NB4 (cell line): ENCODE measurements around the gene GNA12.

Experiments
- DNase-seq: peaks from one replicate; pipeline ENCODE4 v3.0.0; 2010; ENCODE audit warnings: low read depth
- H3K4me3 ChIP-seq: one replicate; pipeline ENCODE4 v1.5.1; 2011; ENCODE audit warnings: mild to moderate bottlenecking, low read depth, low read length, moderate library complexity
- MYC ChIP-seq: IDR thresholded peaks from 2 replicates; pipeline ENCODE4 v1.6.1; 2011; ENCODE audit warnings: low read depth, low read length
- POLR2A ChIP-seq: IDR thresholded peaks from 2 replicates; pipeline ENCODE4 v1.6.1; 2011; ENCODE audit warnings: mild to moderate bottlenecking; ENCODE audit not compliant: insufficient read length; ENCODE audit errors: extremely low read depth
- TF ChIP-seq, protein P1 (sequence below): IDR thresholded peaks from one replicate; pipeline ENCODE4 v1.5.1; 2012; ENCODE audit warnings: low read depth, low read length
- TF ChIP-seq, protein P2 (sequence below): IDR thresholded peaks from 2 replicates; pipeline ENCODE4 v1.6.1; 2011; ENCODE audit warnings: low read depth, low read length

GNA12 gene, protein sequence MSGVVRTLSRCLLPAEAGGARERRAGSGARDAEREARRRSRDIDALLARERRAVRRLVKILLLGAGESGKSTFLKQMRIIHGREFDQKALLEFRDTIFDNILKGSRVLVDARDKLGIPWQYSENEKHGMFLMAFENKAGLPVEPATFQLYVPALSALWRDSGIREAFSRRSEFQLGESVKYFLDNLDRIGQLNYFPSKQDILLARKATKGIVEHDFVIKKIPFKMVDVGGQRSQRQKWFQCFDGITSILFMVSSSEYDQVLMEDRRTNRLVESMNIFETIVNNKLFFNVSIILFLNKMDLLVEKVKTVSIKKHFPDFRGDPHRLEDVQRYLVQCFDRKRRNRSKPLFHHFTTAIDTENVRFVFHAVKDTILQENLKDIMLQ

DNA sequence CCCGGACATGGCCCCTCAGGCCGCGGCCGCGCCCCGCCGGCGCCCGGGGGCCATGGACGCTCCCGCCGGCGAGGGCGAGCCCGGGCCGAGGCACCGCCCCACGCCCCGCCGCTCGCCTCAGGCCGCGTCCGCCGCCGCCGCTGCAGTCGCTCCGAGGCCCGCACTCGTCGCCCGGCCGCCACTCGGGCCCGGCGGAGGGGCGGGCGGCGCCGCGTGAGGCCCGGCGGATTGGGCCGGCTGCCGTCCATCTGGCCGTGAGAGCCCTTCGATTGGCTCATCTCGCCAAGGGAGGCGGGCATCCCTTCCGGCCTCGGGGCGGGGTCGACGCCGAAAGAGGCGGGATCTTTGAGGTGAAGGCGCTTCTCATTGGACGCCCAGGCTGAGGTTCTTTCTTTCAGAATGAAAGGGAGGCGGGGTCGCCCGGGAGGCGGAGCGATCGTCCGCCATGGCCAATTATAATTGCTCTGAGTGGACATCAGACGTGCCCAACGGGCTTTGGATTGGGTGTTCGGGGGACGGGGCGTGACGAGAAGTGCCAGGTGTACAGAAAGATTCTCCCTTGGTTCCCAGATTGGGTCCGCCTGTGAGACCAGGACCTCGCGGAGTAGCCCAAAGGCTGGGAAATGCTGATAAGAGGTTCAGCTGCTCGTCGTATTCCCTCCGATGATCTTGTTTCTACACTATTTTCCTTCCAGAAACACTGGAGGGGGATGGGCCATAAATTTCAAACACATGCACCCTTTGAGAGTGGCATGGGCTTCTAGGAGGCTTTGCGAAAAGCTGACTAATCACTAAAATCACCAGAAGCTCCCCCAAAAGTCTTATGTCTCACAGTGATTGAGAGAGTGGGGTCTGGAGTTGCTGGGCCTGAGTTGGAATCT is at the start of gene GNA12:
Gene GNA12 (minus strand): TSS at position 156 of the 881 bp plus-strand sequence. CDS start 147 bp downstream, at position 9.
- peak within 1 kb of the TSS; percentile 73 for H3K4me3 ChIP-seq
- TF ChIP-seq POLR2A (peak; percentile 43), MYC (no peak; the same call in 1 of the 2 replicates)
- DNase-seq = peak; percentile 99

DNA sequence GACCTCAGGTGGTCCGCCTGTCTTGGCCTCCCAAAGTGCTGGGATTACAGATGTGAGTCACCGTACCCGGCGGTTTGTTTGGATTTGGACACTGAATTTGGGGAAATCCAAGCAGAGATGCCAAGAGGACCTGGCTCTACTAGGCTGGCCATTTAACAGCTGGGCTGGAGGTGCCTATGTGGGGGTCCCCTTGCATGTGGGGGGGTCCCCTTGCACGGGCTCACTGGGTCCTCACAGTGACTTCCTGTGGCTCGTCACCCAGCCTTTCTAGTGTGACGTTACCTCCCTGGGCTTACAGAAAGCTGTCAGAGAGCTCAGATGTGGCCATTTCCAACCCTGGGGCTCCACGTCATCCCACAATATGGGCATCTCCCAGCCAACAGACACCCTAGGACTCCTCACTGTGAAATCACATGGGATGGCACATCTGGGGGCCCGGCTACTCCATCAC is 49.3 kb upstream of the GNA12 start:
- TF ChIP-seq, protein P1, sequence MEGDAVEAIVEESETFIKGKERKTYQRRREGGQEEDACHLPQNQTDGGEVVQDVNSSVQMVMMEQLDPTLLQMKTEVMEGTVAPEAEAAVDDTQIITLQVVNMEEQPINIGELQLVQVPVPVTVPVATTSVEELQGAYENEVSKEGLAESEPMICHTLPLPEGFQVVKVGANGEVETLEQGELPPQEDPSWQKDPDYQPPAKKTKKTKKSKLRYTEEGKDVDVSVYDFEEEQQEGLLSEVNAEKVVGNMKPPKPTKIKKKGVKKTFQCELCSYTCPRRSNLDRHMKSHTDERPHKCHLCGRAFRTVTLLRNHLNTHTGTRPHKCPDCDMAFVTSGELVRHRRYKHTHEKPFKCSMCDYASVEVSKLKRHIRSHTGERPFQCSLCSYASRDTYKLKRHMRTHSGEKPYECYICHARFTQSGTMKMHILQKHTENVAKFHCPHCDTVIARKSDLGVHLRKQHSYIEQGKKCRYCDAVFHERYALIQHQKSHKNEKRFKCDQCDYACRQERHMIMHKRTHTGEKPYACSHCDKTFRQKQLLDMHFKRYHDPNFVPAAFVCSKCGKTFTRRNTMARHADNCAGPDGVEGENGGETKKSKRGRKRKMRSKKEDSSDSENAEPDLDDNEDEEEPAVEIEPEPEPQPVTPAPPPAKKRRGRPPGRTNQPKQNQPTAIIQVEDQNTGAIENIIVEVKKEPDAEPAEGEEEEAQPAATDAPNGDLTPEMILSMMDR = no peak
- TF ChIP-seq, protein P2, sequence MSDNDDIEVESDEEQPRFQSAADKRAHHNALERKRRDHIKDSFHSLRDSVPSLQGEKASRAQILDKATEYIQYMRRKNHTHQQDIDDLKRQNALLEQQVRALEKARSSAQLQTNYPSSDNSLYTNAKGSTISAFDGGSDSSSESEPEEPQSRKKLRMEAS = no peak
- TF ChIP-seq MYC (no peak), POLR2A (no peak)
- DNase-seq = no peak
- no peak overlapping the region for H3K4me3 ChIP-seq

DNA sequence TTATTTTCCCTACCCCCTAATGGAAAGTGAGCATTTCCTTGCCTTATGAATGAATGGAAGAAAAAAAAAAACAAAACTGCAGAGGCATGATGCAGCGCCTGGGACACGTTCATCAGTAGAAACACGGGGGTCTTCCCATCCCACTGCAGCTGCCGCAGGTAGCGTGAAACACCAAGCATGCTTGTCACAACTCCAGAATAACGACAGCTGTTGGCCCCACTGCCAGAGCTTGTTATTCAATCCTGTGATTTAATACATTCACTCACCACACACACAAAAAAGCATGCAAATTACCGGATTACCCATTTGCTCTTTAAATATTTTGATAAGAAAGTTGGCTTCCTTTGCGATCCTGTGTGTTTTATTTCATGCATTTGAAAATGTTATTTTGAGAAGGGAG is 48.4 kb upstream of the GNA12 start:
- TF ChIP-seq, protein P2 = no peak
- TF ChIP-seq, protein P1 = no peak
- TF ChIP-seq POLR2A (no peak), MYC (no peak)
- no peak for DNase-seq
- H3K4me3 ChIP-seq = no peak overlapping the region

DNA sequence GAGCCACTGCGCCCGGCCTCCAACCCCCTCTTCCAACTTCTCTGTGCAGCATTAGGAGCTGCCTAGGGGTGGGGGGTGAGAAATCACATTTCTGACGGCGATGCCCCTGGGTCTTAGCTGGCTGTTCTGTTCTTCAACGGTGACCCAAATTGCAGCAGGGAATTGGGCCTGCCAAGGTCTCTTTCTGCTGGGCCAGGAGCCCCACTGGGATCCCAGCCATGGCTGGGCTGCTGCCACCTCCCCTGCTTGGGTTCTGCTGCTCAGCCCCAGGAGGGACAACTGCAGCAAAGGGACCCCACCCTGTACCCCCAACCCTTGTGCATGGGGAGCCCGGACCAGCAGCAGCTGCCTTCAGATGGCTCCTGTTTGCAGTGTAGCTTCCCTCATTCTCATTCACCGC is 43.7 kb upstream of the GNA12 start:
- no peak for DNase-seq
- no peak for TF ChIP-seq MYC
- TF ChIP-seq, protein P2 = no peak
- TF ChIP-seq, protein P1 = no peak
- TF ChIP-seq POLR2A = no peak
- no peak overlapping the region for H3K4me3 ChIP-seq

DNA sequence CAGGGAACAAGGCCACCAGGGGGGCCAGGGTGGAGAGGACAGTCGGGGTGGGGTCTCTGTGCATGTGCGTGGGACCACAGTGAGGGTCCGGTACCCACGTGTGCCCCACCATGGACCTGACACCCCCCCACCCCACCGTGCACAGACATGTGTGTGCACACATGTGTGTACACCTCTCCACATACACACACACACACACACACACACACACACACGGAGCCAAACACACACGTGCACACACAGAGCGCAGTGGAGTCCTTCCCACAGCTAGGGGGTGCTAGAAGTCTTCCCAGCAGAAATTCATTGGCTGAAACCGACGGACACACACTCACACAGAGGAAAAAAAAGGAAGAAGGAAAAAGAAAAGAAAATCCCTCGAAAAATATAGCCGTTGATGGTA is 42.8 kb upstream of the GNA12 start:
- no peak overlapping the region for H3K4me3 ChIP-seq
- DNase-seq = peak; percentile 80
- TF ChIP-seq MYC = peak; percentile 71
- no peak for TF ChIP-seq POLR2A
- TF ChIP-seq, protein P2 = peak; percentile 88
- TF ChIP-seq, protein P1 = peak; percentile 98

DNA sequence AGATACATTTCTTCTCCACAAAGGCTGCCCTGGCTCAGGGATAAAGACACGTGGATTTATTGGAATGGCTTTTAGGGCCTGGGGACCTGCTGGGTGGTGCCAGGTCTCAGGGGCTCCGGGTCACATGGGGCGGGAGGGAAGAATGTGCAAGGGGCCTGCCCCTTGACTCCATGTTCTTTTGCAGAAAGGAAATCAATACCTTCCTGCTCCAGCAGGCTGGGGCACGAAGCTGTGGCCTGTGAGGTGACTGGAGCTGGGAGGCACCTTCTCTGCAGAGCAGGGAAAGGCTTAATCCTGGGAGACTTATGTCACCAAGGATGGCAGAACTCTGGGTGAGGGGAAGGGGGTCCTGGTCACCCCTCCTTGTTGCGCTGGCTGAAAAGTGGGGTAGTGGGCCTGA is 42.3 kb upstream of the GNA12 start:
- no peak overlapping the region for H3K4me3 ChIP-seq
- DNase-seq = no peak
- TF ChIP-seq, protein P2 = no peak
- TF ChIP-seq POLR2A (no peak), MYC (no peak)
- TF ChIP-seq, protein P1 = no peak
